ENCODE measurements around the gene OGN.
A peak's percentile ranks its signal among the peaks of the same experiment; 100 is the strongest.
"Not testable (repeated sequence)": the region's sequence is repeated elsewhere in the genome, so short reads cannot be mapped to it uniquely, and the experiment has no call there.

The OGN gene, protein sequence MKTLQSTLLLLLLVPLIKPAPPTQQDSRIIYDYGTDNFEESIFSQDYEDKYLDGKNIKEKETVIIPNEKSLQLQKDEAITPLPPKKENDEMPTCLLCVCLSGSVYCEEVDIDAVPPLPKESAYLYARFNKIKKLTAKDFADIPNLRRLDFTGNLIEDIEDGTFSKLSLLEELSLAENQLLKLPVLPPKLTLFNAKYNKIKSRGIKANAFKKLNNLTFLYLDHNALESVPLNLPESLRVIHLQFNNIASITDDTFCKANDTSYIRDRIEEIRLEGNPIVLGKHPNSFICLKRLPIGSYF

DNA sequence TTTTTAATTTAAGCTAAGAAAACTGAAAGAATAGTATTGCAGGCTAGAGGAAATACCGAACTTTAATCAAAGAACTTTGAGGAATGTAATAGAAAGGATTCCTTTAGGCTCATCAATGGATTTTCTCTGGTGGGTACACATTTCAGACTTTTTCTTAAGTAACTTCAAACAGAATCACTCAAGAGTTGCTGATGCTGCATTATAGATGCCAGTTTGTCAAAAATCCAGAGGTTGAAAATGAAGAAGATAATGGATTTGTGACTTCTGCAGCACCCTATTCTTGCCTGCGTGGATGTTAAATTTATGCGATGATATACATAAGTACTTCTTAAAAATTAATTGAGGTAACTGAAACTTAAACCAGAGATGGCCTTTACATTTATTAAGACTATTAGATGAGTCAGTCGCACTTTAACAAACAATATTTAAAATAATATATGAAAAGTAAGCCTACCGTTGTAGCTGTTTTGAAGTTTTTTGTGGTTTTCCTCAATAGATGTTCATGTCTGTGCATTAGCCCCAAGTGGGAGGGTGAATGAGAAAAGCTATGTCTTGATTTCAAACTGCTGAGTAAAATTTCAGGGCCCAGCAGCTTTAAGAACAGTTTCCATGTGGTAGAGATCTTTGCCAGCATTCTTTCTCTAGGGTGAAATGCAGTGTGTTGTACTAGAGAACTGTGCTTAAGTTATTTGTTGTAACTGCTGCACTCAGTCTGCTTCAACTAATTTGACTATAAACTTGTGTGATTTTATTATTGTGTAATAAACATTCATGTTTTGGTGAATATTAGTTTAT lies at the start of gene OGN:
Gene OGN, minus strand, starts transcription at position 537 of the 795 bp plus-strand sequence. CDS start 1,171 bp downstream, outside the sequence.
- DNase-seq = no peak

DNA sequence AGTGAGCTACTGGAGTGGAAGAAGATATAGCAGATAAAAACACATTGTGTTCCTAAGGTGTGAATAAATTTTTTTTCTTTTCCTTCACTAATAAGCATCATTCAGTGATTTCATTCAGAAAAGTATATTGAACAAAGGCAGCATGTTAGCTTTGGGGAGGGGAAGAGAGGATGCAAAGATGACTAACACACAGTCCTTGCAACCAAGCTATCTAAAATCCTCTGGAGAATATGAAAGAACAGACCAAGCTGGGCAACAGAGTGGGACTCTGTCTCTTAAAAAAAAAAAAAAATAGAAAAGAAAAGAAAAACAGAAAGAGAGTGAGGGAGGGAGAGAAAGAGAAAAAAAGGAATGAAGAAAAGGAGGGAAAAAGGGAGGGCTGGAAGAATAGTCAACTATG lies 42.2 kb upstream of the OGN start:
- no peak for DNase-seq

DNA sequence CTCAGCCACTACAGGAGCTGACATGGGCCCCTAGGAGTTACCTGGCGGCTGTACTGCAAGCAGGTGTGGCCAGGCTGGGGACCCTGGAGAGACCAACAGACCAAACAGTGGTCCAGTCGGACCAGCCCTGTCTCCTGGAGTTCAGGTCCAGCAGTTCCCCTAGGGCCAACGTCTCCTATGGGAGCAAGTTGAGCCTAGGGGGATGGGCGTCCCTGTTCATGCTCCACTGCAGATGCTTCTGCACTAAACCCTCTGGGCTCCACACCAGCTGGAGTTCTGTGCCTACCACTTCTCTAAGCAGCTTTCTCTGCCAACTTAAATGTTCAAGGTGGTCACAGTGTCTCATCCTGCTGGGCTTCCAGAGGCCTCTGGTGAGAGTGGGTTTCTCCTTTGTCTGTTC lies 40.5 kb upstream of the OGN start:
- no peak for DNase-seq

DNA sequence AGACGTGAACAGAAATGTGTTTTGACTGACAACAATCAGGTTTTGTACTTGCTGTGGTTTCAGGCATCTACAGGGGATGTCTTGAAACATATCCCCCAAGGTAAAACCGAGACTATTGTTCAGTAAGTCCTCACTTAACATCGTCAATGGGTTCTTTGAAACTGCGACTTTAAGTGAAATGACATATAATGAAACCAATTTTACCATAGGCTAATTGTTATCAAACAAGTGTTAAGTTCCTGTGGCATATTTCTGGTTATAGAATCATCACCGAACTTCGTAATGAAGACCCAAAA lies 36.3 kb upstream of the OGN start:
- DNase-seq = no peak

DNA sequence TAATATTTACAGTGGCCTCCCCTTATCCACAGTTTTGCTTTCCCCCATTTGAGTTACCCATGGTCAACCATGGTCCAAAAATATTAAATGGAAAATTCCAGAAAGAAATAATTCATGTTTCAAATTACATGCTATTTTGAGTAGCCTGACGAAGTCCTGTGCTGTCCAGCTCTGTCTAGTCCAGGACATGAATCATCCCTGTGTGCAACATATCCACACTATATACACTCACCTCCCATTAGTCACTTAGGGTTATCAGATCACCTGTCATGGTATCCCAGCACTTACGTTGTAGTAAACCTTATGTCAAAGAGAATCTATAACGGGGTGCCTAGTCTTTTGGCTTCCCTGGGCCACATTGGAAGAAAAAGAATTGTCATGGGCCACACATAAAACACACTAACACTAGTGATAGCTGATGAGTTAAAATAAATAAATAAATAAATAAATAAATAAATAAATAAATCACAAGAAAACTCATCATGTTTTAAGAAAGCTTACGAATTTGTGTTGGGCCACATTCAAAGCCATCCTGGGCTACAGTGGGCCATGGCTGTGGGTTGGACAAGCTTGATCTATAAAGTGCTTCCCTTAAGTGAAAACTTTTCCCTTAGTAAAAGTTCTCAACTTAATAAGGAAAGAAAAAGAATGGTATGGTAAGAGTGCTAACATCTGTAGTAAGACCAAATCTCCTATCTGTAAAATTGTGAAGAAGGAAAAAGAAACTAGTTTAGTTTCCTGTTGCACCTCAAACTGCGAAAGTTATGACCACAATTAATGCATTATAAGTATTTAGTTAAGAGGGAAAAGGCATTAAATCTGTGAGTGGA lies 35.8 kb upstream of the OGN start:
- DNase-seq = no peak

DNA sequence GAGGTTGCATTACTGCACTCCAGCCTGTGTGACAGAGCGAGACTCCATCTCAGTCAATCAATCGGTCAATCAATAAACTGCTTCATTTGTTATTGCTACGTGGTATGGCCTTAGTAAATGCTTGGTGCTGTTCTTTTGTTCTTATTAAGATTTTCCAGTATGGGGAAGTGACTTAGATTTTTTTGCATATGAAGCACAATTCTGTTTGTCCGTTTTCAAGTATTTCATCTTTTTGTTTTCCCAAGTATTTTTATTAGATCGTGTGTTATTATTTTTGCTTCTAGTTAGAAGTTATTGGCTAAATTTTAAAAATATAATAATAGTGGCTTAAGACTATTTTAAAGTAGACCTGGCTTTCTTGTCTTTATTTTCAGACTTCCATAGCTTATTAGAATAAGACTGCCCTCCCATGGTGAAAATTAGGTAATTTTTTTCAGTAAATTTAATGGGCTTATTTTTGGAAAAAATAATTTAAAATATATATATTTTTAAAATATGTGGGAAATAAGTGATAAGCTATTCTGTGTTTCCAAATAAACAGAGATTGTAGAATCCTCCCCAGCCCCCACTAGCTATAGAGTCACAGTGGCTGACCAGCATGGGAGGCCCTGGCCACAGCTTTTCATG lies 34.6 kb upstream of the OGN start:
- DNase-seq = no peak

DNA sequence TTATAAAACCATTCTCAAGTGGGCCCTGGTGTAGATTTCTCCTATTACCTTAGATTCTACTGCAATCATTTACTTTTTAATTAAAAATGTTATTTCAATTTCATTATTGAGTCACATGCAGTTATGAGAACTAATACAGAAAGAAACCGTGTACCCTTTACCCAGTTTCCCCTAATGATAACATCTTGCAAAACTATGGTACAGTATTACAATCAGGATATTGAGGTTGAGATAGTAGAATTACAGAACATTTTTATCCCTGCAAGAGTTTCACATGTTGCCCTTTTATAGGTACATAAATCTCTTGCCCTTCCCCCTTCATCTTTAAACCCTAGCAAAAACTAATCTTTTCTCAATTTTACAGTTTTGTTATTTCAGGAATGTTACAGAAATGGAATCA lies 30.9 kb upstream of the OGN start:
- DNase-seq = no peak

DNA sequence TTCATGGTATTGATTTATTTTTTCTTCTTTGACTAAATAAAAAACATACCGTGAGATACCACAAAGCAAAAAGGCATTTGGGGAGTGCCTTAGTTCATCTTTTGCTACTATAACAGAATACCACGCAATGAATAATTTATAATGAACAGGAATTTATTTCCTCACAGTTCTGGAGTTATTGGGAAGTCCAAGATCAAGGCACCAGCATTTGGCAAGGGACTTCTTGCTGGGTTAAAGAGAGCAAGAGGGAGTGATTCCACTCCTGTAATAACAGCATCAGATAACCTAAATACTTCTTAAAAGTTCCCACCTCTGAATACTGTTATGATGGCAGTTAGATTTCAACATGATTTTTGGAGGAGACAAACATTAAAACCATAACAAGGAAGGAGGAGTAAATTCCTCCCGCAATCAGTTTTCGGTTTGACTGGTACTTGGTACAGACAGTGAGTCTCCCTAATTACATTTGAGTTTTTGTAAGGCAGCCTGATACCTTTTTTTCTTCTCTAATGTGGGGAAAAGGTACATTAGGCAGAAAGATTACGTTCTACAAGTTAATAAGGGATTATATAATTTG lies 28.7 kb upstream of the OGN start:
- no peak for DNase-seq

DNA sequence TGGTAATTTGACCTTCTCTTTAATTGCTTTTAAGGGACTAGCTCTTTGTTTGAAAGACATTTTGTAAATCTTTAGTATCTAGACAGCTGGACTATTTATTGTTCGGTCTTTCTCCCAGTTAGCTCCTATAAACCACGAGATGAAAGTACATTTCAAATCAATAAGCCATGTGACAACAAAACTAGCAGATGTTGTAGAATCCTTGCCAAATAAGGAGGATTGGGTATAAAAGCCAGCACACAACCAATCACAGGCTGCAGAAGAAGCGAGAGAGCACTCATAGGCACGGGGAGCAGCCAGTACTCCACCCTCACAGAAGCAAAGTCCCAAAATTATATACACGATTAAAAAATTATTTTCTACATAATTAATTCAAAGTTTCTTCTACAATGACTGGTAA lies 28.0 kb upstream of the OGN start:
- no peak for DNase-seq

DNA sequence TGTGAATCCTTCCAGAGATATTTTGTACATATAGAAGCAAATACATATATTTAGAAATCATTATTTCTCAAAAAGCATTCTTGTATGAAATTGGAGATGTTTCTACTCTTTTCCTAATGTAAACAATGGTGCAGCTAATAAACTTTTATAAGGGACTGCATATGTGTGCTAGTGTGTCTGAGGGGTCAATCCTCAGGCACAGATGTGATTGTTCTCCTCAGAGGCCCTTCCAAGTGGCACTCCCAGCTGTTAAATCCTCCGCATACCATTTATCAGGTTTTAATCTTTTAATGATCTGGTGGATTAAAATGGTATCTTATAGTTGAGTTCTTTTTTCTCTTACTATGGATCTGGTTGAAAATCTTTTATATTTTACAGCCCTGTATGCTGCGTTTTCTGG lies 25.5 kb upstream of the OGN start:
- no peak for DNase-seq

DNA sequence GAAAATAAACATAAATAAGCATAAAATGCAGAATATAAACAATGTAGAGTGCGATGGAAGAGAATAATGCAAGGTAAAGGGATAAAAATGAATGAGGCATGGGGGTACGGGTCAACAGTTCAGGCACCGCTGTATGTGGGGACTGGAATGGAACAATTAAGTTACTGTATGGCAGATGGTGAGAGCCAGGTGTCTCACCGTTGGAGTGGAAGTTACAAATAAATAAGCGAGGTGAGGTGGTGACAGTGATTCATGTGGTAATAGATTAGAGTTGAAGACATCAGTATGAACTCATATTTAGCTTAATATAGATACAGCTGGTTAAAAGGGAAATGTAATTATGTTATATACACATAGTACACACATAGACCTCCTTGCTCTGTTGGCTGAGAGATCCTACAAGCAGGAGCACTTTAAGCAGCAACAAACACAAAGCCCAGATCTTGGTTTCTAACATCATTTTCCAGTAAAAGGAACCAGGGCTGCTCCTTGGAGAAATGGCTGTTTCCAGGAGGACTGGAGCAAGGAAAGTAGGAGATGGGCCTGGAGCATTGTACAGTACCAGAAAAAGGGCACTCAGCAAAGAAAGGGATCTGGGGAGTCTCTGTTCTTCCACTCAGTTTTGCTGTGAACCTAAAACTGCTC lies 22.2 kb upstream of the OGN start:
- no peak for DNase-seq

DNA sequence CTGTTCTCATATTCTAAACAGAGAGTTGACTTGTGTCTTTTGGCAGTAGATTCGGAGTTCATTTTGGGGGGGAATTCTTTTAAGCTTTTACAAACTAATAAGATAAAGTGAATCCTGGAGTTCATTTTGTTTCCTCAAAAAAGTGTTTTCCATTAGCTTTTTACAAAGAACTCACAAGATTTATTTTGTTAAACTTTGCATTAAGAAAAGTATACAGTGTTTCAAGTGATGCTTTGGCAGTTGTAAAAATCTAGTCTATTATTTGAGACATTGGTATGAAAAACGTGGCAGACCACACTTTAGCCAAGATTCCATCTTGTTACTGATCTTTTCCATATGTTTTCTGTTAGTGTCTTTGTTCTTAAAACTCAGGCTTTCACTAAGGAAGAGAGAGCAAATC lies 21.1 kb upstream of the OGN start:
- DNase-seq = no peak

DNA sequence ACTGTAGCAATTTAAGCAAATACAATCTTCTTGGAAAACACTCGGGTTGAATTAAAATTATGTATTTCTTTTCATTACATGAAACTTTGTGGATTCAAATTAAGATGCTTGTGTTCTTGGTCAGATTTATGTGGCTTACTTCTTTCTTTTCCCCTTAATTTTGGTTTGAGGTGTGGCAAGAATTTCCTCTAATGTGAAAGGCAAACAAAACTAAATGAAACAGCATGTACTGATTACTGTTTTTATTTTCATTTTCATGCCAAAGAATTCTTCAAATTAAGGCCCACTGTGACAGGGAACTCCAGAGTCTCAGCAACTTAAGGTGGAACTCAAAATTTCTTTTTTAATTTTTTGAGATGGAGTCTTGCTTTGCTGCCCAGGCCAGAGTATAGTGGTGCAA lies 20.0 kb upstream of the OGN start, which contains the start of gene OMD:
Gene OMD, minus strand, starts transcription at position 132 of the 400 bp plus-strand sequence. CDS start 6,913 bp downstream, outside the sequence.
- no peak for DNase-seq

DNA sequence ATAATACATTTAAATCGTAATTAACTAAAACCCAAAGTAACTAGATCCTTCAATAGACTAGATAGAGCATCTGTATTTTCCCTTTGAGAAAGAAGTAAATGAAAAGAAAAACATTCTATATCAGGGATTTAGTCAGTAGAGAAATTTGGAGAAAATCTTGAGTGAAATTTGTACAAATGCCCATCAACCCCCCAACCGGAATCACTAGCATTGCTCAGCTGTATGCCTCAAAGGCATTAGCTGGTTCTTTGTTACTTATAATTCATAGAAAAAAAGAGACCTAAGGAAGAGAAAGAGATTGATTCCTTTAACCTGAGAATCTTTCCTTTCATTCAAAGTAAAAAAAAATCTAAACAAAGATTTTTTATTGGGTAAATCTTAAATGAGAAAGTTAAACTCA lies 19.2 kb upstream of the OGN start:
- no peak for DNase-seq

DNA sequence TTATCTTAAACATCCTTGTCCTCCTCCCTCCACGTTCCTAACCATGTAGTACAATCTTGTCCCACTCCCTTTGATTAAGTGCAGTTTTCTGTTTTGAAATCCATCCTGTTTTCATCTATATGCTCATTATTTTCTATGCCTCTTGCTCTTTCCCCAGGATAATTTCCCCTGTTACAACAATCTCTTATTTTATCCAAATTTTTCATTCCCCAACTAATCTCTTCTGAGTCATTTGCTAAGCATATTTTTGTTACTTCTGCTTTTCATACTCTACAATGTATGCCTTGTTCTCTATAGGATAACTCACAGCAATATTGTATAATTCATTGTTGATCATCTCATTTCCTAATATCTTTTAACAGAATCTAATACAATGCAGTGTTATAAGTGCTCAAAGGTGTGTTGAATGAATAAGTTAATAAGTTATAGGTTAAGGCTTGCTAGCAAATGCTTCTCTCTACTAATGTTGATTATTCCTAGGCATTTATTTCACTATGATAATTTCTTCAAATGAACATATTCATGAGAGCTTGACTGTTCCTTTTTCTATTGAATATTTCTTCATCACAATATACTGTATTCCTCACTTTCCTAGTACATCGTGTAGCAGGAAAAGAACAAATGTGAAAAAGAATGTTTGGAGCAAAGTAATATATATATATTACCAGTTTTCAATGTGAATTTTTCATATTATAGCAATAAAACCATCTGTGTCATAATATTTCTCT lies 18.4 kb upstream of the OGN start:
- no peak for DNase-seq

DNA sequence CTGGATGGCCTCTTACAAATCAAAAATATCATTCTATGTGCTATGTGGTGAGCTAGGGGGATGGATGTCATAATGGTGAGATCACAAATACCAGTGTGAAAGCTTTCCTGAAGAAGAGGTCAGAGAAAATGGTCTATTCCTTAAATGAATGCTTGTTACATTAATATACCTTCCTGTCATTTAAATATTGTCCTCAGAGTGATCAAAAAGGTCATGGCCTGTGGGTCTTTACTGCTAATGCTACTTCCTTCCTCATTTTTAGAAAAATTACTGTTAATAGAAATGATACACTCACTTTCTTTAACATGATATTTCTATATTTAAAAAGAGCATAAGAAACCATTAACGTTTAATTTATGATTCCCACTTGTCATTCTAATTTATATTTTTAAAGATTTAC lies 10.2 kb upstream of the OGN start:
- DNase-seq = no peak

DNA sequence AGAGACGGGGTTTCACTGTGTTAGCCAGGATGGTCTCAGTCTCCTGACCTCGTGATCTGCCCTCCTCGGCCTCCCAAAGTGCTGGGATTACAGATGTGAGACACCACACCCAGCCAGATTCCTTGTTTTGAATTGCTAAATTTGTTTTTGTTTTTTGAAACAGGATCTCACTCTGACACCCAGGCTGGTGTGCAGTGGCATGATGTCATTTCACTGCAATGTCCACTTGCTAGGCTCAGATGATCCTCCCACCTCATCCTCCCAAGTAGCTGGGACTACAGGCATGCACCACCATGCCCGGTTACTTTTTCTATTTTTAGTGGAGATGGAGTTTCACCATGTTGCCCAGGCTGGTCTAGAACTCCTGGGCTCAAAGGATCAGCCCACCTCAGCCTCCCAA lies 6.8 kb upstream of the OGN start:
- DNase-seq = not testable (repeated sequence)

DNA sequence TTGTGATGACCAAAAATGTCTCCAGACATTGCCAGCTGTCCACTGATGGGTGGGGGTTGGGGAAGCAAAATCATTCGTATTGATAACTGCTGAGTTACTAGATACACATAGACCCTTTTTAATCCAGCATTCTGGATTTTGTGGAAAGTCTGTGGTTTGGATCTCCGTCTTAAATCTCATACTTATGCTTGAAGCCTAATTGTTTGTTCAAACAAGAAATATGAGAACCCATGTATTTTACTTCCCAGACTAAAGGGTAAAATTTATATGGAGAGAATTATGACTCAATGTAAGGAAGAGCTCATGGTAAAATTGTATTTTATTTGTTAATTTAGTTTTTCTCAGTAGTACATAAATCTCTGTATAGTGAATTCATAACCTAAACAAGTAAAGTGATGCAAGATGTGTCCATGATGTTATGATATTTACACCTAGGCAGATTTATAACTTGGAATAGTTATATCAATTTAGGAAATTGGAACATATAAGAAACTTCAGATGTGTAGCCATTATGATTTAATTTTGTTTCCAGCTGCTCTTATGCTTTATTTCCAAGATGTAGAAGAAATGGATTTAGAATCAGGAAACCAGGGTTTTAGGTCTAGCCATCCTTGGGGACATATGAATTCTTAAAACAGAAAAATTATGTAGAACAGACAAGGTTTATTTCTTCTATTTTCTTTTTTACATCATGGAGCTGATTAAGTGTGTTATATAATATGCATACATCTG lies 4.5 kb upstream of the OGN start:
- no peak for DNase-seq

DNA sequence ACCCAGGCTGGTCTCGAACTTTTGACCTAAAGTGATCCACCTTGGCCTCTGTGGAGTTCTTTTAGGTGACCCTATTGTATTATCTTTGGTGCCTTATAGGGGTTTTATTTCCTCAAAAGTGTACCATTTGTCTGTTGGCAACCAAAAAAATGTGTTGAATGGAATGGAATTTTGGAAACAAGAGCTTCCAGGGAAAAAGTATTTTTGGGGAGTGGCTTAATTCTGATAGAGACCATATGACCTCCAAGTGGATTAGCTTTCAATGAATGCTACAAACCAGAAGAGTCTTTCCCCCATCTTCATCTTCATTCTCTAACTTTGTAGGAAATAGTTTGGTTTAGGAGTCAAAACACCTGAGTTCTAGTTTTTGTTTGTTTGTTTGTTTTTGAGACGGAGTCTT lies 3.4 kb upstream of the OGN start:
- no peak for DNase-seq

DNA sequence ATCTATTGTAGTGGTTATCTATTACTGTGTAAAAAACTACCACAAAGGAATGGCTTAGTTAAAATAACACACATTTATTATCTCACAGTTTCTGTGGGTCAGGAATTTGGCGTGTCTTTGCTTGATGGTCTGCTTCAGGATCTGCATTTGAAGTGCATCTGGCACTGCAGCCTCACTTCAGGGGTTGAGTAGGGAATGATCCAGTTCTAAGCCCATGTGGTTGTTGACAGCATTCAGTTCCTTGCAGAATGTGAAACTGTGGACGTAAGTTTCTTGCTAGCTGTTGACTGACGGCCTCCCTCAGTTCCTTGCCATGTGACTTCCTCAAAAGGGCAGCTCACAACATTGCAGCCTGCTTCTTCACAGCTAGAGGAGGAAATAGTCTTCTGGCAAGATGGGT lies 2.1 kb upstream of the OGN start:
- peak; percentile 34 for DNase-seq

DNA sequence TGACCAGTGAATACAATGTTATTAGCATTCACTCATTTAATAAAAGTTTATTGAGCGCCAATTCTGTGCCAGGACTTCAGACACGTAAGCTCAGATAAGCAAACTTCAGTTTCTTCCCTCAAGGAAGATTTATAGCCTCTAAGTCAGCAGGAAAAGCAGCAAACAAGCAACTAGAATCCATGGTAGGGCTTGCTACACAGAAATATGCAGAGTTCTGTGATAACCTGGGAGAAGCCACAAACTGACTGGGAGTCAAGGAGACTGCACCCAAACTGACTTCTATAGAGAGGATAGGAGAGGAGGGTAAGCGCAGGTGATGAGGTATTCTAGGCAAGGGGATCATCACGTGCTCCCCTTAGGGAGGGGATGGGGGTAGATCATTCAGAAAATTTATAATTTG lies 1.4 kb upstream of the OGN start:
- DNase-seq = no peak

Measured in activated gamma-delta T cell treated with Interleukin-2 at 50 U/mL for 16 hours (primary cell).